NCI-H510A treated with DMSO at 0.1 percent for 48 hours (cell line): ENCODE results near the gene MACO1.
"Not testable (repeated sequence)": the region's sequence is repeated elsewhere in the genome, so short reads cannot be mapped to it uniquely, and the experiment has no call there.

Experiments used
- DNase-seq: peaks from one replicate; lab custom pipeline; 2025; lab: John Stamatoyannopoulos, UW

The MACO1 gene, protein sequence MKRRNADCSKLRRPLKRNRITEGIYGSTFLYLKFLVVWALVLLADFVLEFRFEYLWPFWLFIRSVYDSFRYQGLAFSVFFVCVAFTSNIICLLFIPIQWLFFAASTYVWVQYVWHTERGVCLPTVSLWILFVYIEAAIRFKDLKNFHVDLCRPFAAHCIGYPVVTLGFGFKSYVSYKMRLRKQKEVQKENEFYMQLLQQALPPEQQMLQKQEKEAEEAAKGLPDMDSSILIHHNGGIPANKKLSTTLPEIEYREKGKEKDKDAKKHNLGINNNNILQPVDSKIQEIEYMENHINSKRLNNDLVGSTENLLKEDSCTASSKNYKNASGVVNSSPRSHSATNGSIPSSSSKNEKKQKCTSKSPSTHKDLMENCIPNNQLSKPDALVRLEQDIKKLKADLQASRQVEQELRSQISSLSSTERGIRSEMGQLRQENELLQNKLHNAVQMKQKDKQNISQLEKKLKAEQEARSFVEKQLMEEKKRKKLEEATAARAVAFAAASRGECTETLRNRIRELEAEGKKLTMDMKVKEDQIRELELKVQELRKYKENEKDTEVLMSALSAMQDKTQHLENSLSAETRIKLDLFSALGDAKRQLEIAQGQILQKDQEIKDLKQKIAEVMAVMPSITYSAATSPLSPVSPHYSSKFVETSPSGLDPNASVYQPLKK

DNA sequence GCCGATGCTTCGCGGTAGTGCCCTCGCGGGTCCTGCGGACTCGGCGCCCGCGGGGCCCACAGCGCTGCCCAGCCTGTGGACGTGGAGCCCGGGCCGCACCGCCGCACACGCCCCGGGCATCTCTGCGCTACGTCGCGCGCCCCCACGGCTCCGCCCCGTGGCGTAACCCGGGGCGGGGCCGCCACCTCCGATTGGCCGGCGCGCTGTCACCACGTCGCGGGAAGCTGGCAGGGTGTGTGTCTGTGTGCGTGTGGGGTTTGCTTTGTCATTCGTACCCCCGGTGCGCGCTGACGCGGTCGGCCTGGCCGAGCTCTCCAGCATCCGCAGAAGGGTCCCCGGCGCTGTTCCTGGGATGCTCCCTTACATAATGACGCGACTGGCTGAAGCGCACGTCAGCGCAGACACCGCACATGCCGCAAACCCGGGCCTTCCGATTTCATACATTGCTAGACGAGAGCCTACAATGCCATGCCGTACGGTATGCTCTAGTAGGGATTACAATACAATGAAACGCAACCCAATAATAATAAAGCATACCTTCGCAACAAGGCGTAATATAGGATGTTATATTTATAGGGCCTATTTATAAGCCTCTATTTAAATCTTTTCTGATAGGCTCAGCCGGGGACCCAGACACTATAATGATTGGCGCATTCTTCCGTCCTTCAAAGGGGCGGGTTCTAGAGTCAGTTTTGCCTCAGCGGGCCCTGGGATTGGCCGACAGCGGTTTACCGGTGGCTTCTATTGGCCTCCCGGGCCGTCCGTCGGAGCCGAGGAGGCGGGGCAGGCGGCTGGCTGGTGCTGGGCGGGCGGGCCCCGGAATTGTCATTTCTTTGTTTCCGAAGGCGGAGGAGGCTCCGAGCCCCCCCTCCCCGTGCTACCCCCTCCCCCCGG, at the start of gene MACO1:
Gene MACO1 (plus strand): TSS at position 825 of the 894 bp plus-strand sequence. CDS start 202 bp downstream, outside the sequence.
- peak; percentile 94 for DNase-seq

DNA sequence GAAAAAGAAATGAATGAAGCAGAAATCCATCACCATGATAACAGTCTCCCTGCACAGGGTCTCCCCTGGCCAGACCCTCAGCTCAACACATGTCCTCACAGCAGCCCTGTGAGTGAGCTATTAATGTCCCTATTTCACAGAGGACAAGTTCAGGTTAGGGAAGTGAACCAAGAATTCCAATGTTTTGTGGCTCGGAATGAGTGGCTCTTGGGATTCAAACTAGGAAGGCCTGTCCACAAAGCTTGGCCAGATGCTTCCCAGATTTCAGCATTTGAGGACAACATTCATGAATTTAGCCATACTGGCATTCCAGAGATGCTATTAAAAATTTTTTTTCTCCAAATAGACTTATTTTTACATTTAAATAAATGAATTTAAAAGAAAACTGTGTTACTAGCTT, 48.2 kb upstream of the MACO1 start:
- not testable (repeated sequence) for DNase-seq

DNA sequence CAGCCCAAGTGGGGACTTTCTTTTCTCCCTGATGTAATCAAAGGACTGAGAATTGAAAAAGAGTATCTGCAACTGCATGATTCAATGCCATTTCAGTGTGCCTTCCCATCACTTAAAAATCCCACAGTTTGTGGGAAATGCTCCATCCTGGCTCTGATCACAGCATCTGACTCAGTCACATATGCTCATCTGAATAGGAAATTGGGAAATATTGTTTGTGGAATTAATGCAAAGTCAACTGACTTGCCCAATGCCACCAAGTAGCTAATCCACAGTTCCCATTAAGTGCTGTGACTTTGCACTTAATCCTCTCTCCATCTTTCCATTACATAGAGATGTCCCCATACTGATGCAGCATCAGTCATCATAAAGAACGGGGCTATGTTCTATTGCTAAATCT, 47.6 kb upstream of the MACO1 start:
- DNase-seq, result not testable (repeated sequence)

DNA sequence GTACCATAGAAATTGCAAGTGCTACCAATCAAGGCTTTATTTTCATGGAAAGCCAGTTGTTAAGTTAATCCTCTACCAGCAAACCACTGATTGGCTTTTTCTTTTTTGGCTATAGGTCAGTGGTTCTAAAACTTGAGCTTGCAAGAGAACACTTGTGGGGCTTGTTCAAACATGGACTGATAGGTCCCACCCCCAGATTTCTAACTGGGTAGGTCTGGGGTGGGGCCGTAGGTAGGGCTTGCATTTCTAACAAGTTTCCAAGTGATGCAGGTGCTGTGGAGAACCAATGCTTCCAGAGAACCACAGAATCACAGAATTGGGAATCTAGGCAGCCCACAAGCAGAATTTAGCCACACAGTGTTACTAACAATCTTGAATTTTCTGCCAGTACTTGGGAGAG, 46.8 kb upstream of the MACO1 start:
- DNase-seq, result not testable (repeated sequence)

DNA sequence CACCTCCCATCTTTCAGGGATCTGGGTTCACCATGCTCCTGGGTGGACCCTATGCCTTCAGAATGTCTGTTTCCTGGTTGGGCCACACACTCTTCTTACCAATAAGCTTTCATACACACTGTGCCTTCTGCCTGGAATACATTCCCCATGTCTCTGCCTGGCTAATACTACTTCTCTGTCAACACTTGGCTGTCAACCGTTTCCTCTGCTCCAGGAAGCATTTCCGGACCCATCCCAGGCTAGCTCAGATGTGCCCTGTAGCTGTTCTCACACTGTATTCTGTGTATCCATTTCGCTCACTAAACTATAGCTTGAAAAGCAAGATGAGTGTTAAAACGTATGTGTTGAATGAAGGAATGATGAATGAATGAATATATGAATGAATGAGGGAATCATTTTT, 43.6 kb upstream of the MACO1 start:
- DNase-seq, result not testable (repeated sequence)

DNA sequence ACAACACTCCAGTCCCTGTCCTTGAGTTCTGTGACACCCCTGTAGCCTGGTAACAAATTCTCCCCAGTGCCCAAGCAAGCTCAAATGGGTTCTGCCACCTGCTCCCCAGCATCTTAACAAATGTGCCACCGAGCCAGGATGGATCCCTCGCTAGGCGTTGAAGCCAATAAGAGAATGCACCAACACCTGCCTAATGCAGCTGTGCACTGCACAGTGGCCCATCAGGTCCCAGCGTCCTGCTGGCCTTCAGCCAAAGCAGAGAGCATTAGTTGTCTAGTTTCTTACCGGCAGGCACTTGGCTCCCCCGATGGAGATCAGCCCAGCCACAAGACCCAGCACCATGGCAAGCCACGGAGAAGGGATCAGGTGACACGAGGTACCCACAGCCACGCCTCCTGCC, 42.0 kb upstream of the MACO1 start:
- peak; percentile 32 for DNase-seq

DNA sequence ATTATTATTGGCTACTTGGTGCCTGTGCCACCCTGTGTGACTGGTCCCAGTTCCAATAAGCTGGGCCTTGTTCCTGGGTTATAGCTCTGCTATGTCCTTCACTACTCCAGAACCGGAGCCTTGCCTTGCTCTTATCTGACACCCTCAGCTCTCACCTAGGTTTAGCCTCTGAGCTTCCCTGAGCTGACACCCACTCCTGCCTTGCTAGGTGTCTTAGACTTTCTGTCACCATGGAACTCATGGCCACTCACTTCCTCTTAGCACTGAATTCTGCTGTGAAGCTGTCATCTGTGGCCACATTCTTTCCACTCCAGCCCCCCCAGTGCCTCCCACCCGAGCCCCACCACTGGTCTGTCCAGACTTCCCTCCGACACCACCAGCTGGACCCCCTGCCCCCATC, 41.0 kb upstream of the MACO1 start:
- not testable (repeated sequence) for DNase-seq

DNA sequence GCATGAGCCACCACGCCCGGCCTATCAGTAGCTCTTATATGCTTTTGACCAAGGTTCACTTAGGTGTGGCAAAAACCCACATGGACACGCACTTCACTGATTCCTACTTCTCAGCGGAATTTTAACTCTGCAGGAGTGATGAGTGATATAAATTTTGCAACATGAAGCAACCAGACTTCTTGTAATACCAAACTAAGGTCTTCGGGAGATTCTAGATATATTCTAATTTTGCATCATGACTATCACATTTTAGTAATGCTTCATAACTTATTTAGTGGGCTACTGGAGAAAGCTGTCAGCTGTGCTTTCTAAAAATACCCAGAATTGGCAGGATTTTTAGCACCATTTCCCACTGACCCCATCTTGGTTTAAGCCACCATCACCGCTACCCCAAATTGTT, 37.9 kb upstream of the MACO1 start:
- no peak for DNase-seq

DNA sequence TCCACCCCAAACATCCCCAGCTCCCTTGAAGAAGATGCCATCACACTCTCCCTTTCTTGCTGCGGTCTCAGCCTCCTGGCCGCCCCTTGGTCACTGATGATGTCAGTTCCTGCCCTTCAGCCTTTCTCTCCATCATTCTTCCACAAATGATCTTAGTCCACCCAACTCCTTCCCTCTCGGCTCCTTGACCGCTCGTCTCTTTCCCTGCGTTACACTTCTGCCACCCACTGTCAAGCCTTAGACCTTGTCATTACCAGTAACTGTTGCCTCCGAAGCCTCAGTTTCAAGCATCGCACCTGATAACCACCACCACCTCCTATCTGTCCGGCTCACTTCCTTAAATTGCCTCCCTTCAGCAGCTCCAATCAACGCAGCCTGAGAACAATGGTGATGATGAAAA, 33.1 kb upstream of the MACO1 start:
- DNase-seq, result not testable (repeated sequence)

DNA sequence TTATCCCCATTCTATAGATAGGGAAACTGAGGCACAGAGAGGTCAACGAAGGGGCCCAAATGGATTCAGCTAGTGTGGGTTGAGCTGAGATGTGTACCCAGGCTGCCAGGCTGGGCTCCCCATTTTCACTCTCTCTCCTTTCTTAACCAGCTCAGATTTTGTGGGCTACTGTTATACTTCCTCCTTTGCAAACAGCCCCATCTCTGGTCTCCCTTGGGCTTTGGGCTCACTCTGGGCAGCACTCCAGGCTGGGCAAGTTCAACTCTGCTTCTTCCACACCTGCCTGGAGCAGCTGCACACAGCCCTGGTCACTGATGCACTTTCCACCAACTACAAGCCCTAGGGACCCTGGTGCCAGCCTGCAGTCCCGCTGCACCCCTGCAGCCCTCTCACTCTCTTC, 32.6 kb upstream of the MACO1 start:
- not testable (repeated sequence) for DNase-seq

DNA sequence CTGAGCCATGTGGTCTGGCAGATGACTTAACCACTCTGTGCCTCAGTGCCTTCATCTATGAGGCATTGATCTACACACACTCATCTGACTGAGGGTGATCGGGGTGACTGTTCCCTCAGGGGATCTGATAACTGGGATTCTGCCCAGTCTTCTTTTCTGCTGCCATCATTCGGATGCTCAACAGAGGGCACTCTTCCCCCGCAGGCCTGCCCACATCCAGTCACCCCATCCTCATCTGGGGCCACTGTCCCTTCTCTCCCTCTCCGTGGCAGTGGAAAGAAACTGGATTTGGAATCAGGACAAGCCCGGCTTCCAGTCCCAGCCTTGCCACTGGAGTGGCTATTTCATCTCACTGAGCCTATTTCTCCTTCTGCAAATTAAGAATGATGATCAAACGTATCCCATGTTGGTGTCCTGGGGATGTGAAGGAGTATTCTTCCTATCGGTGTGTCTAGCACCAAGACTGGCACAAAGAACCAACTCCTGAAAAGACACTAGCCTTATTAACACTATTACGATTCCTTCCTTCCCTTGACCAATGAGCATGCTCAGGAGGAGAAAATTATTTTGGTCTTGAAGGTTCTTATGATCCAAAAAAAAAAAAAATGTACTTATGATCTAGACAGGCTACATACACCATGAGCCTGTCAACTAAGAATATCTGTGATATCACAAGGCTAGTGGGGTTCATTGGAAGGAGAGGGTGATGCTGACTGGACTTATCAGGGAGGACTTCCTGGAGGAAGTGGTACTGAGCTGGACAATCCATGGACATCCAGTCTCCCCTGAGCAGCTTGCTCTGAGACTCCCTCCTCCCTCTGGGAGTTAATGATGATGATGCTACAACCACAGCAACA, 27.5 kb upstream of the MACO1 start:
- DNase-seq, result not testable (repeated sequence)

DNA sequence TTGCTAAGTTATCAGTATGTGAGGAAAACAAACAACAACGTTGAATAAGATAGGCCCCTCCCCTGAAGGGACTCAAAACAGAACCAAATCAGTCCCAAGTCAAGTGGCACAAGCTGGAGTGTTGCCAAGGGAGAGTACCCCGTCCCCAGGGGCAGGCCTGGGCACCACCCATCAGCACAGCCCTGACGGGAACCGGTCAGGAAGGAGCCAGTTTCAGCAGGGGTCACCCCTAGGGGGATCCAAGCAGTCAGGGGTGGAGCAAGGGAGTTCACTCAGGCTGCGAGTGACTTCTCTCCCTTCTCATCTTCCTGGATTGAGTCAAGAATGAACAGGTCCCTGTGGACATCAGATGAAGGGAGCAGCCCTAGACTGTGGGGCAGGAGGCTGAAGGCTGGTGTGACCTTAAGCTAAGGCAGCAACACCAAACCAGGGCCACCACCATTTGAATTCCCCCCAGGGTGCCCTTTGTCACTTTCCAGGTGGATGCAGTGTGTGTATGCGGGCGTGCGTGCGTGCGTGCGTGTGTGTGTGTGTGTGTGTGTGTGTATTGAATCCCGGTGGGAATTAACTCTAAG, 24.9 kb upstream of the MACO1 start:
- DNase-seq, result not testable (repeated sequence)

DNA sequence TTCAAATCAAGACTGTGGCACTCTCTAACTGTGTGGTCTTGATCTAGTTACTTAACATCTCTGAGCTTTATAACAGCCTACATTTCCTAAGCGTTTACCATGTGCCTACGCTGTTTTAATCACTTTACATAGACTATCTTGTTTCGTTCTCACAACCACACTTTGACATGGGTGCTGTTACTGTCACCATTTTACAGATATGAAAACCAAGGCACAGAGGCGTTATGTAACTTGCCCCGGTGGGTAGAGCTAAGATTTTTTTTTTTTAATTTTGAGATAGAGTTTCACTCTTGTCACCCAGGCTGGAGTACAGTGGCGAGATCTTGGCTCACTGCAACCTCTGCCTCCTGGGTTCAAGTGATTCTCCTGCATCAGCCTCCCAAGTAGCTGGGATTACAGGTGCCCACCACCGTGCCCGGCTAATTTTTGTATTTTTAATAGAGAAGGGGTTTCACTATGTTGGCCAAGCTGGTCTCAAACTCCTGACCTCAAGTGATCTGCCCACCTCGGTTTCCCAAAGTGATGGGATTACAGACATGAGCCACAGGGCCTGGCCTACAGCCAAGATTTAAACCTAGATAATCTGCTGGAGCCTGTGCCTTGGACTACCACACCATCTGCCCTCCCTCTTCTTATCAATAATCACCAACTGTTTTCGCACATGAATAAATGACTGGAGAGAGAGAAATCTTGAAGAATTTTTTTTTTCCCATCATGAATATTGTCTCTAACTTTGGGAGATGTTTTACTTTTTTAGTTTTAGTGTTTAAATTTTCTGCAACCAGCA, 20.9 kb upstream of the MACO1 start:
- not testable (repeated sequence) for DNase-seq

DNA sequence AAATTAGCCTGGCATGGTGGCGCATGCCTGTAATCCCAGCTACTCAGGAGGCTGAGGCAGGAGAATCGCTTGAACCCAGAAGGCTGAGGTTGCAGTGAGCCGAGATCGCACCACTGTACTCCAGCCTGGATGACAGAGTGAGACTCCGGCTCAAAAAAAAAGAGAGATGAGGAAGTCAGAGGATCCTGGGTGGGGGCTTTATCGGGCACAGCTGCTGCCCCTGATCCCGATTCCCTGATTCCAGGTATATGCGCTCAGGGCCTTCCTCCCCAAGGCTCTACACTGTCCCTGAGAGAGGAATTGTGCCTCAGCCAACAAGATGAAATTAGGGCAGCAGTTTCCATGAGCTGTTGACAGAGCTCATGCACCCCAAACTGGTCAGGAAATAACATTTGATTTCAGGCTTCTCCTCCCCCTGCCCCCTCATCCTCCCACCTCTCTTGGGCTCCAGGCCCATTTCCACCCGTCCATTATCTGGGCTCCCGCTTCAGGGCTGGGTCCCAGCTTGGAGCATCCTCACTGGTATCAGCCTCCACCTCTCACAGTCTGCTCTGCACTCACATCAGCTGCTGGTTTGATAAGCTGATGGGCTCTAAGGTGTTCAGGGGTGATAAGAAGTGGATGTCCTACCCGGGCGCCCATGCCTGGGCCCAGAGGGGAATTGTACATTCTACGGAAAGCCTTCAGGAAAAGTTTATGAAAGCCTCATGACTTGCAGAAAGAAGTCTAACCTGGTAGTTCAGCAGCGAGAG, 17.6 kb upstream of the MACO1 start:
- DNase-seq, result not testable (repeated sequence)

DNA sequence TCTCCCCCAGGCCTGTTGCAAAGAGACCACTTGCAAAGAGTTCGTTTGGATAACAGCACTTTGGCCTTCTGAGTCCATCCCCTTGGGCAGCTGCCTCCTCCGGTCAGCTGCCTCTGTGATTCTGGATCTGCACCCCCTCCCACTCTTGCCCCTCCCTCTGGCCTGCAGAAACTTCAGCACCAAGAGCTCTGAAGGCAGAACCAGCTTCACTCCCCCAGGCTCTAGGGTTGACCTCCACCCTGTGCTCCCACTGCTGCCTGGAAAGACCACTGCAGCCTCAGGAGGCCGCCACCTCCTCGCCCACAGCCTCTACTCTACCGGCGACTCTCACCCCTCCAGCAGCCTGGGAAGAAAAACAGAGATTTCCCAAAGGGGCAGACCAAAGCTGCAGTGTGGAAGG, 16.5 kb upstream of the MACO1 start:
- not testable (repeated sequence) for DNase-seq

DNA sequence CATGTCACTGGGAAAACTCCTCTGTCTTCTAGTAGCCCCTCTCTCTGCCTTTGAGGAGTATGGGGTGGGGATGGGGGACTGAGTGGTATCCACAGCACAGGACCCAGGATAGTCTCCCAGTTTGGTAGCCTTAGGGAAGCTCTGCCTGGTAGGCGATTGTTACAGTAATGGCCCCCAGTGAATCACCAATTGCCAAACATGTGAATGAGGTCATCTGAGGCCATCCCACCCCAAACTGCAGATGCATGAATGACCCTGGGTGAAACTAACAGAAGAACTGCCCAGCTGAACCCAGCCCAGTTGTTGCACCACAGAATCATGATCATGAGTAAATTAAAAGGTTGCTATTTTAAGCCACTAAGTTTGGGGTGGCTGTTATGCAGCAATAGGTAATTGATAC, 16.1 kb upstream of the MACO1 start:
- DNase-seq, result not testable (repeated sequence)

DNA sequence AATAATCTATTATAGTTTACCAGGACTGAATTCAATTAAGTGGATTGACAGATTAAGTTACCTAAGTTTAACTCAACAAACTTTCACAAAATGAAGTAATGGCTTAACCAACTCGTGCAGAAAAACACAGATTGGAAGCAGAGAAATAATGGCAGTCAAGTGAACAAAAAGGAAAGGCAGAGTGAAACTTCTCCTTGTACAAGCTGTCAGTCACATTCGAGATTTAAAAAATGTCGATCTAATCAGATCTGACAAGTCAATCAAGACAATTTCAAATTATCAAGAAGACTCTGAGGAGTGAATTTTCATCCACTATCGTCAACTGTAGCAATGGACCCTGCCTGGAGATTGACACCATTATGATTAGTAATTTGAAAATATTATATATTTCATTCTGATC, 13.4 kb upstream of the MACO1 start:
- not testable (repeated sequence) for DNase-seq

DNA sequence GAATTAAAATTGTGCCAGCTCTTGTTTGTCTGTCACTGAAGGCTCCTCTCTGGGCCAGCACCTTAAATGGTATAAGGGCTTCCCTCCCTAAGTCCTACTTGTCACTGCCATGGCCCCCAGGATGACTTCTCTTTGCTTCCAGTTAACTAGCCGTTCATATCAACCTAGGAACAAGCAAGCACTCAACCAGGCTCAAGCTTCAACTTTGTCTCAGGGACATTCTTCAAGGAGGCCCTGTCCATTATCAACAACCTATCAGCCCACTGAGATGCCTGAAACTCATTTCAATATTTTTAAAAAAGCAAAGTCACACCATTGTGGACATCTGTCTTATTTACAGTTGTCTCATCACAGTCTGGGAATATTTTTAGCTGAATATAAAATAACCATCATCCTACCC, 11.4 kb upstream of the MACO1 start:
- not testable (repeated sequence) for DNase-seq

DNA sequence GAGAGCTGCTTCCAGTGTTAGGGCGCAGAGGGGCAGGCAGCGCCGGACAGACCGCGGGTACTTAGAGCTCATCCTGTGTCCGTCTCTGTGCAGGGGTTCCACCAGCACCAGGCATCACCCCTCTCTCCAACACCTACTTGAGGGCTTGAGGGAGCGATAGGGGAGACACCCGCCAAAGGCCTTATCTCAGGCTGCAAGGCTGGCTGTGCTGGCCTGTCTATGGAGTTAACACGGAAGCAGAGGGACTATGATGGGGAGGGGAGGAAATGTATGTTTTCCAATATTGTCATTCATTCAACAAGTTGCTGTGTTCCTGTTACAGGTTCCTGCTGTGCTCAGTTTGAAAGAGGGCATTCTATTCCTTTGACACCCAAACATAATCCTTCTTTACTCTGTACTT, 10.0 kb upstream of the MACO1 start, which contains the start of gene RHCE:
Gene RHCE (minus strand): TSS at position 111 of the 400 bp plus-strand sequence. CDS start 39 bp downstream, at position 72.
- DNase-seq, result not testable (repeated sequence)
